HepG2 (cell line): ENCODE measurements around the gene EEF1A1. TPM values are rescaled to one million over a fixed set of nuclear protein-coding genes. Genes with fewer than 3 reads are reported as not detected.
A peak's percentile ranks its signal among the peaks of the same experiment; 100 is the strongest.

Experiments used
- GTF2F1 ChIP-seq: fragments of 150-350 bp; IDR thresholded peaks from 2 replicates; pipeline ENCODE4 v1.6.1; 2014; ENCODE audit warnings: low read length
- HMGA1 ChIP-seq: sonication (generic); formaldehyde crosslinking; conservative IDR thresholded peaks from 2 replicates; pipeline ENCODE4 v1.4.0; 2020; ENCODE audit warnings: missing genetic modification reagents
- HNF1A ChIP-seq, 2 experiments: sonication (generic) in 1 of 2; formaldehyde crosslinking in 1 of 2; IDR thresholded peaks; 2 replicates each; pipeline versions ENCODE4 v1.4.0 to v1.6.1; 2016 to 2020; ENCODE audit warnings: borderline replicate concordance in 1 of 2, low read depth in 1 of 2, mild to moderate bottlenecking in 1 of 2, missing genetic modification reagents in 1 of 2
- HNRNPK ChIP-seq: fragments of 200-400 bp; formaldehyde crosslinking; IDR thresholded peaks from 2 replicates; pipeline ENCODE4 v1.6.1; 2018; ENCODE audit warnings: low read length, low read depth, moderate library complexity, mild to moderate bottlenecking; ENCODE audit not compliant: poor library complexity, severe bottlenecking
- MAFG ChIP-seq: sonication (generic); formaldehyde crosslinking; IDR thresholded peaks from 2 replicates; pipeline ENCODE4 v1.5.1; 2020; ENCODE audit warnings: mild to moderate bottlenecking, missing genetic modification reagents
- MLXIP ChIP-seq: sonication (generic); formaldehyde crosslinking; IDR thresholded peaks from 2 replicates; pipeline ENCODE4 v1.9.0; 2021; ENCODE audit warnings: missing genetic modification reagents, borderline replicate concordance
- POLR2AphosphoS5 ChIP-seq: IDR thresholded peaks from 2 replicates; pipeline ENCODE4 v1.6.1; 2012; ENCODE audit warnings: low read depth, low read length
- ZNF205 ChIP-seq: IDR thresholded peaks from 2 replicates; pipeline ENCODE4 v1.6.1; 2018; ENCODE audit warnings: missing biosample characterization, missing genetic modification reagents
- ZNF329 ChIP-seq: sonication (generic); formaldehyde crosslinking; IDR thresholded peaks from 2 replicates; pipeline ENCODE4 v1.9.0; 2021; ENCODE audit warnings: low read depth, mild to moderate bottlenecking, missing genetic modification reagents
- ZNF350 ChIP-seq: sonication (generic); formaldehyde crosslinking; IDR thresholded peaks from 2 replicates; pipeline ENCODE4 v1.4.0; 2020; ENCODE audit warnings: mild to moderate bottlenecking, low read depth, missing genetic modification reagents, borderline replicate concordance
- ZNF569 ChIP-seq: sonication (generic); formaldehyde crosslinking; IDR thresholded peaks from 2 replicates; pipeline ENCODE4 v1.5.0; 2020; ENCODE audit warnings: mild to moderate bottlenecking, missing genetic modification reagents, moderate library complexity, borderline replicate concordance
- polyA plus RNA-seq, 8 experiments: library from polyadenylated mRNA; depleted of rRNA in 3 of 8; stranded (reverse) in 7 of 8; unstranded in 1 of 8; fragments of >200 nt; fragmentation: Illumina TruSeq in 4 of 8; extraction: Trizol in 4 of 8; gene quantifications; 2 replicates each; pipeline versions ENCODE4 v1.2.1 to v1.2.3, GENCODE V29; 2011 to 2016; ENCODE audit warnings: low read depth in 4 of 8, missing spikeins in 1 of 8, mixed read lengths in 1 of 8; ENCODE audit not compliant: insufficient read depth in 1 of 8
- total RNA-seq, 5 experiments: library from RNA; depleted of rRNA; stranded (reverse); fragments of >200 nt; fragmentation: Illumina TruSeq; extraction: Trizol; gene quantifications; 2 replicates each; pipeline ENCODE4 v1.2.3, GENCODE V29; 2016; ENCODE audit warnings: low read depth in 1 of 5
- TF ChIP-seq, protein P1 (sequence below): sonication (generic); formaldehyde crosslinking; IDR thresholded peaks from 2 replicates; pipeline ENCODE4 v1.4.0; 2020; ENCODE audit warnings: missing genetic modification reagents
- TF ChIP-seq, protein P2 (sequence below): sonication (generic); formaldehyde crosslinking; IDR thresholded peaks from 2 replicates; pipeline ENCODE4 v1.4.0; 2020; ENCODE audit warnings: missing genetic modification reagents

Gene EEF1A1
- total and polyA plus RNA-seq, 2 of the 13 experiments (the other 11 are each of a cell fraction or from before 2014, with no cell fraction given) = 13,726 to 17,172 TPM

DNA sequence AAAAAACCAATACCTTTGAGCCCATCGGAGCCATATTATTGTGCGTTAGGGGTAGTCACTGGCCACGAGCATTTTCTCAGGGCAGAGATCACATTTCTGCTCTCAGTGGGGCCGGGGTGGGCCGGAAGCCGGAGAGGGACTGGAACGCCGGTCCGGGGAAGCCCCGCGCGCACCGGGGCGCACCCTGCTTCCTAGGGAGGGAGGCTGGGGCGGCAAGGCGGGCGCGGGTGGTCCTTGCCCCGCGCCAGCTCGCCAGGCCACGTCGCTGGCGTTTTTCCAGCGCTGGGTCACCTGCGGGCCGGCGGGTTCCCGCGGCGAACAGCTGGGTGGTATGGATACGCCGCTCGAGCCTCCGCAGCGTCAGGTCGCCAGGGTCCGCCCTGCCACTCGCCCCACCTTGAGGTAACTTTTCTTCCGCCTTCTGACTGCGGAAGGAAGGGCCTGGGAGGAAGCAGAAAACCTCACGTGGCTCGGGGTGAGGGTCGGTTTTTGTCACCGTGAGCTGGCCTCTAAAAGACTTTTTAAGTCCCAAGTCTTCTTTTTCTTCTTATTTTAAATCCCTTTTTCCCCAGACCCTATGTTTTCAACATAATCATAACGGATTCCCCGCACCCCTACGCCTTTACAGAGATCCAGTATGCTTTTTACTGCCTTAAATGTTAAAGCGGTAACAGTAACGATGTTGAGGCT lies 2.7 kb upstream of the EEF1A1 start (continued):
- TF ChIP-seq, protein P1, sequence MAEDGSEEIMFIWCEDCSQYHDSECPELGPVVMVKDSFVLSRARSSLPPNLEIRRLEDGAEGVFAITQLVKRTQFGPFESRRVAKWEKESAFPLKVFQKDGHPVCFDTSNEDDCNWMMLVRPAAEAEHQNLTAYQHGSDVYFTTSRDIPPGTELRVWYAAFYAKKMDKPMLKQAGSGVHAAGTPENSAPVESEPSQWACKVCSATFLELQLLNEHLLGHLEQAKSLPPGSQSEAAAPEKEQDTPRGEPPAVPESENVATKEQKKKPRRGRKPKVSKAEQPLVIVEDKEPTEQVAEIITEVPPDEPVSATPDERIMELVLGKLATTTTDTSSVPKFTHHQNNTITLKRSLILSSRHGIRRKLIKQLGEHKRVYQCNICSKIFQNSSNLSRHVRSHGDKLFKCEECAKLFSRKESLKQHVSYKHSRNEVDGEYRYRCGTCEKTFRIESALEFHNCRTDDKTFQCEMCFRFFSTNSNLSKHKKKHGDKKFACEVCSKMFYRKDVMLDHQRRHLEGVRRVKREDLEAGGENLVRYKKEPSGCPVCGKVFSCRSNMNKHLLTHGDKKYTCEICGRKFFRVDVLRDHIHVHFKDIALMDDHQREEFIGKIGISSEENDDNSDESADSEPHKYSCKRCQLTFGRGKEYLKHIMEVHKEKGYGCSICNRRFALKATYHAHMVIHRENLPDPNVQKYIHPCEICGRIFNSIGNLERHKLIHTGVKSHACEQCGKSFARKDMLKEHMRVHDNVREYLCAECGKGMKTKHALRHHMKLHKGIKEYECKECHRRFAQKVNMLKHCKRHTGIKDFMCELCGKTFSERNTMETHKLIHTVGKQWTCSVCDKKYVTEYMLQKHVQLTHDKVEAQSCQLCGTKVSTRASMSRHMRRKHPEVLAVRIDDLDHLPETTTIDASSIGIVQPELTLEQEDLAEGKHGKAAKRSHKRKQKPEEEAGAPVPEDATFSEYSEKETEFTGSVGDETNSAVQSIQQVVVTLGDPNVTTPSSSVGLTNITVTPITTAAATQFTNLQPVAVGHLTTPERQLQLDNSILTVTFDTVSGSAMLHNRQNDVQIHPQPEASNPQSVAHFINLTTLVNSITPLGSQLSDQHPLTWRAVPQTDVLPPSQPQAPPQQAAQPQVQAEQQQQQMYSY (CRISPR knock-in tag) = 0 out of 2 replicates have a peak, but pooled peaks have one; percentile 42
- TF ChIP-seq HNRNPK = peak; percentile 82
- no peak for TF ChIP-seq HNF1A (IDR thresholded peaks at IDR 0.05; ENCODE audit: low read depth)
- peak; percentile 55; the same call in 1 of the 2 replicates for TF ChIP-seq HNF1A (CRISPR knock-in tag; IDR thresholded peaks at IDR 0.05; ENCODE audit: borderline replicate concordance)
- TF ChIP-seq, protein P2, sequence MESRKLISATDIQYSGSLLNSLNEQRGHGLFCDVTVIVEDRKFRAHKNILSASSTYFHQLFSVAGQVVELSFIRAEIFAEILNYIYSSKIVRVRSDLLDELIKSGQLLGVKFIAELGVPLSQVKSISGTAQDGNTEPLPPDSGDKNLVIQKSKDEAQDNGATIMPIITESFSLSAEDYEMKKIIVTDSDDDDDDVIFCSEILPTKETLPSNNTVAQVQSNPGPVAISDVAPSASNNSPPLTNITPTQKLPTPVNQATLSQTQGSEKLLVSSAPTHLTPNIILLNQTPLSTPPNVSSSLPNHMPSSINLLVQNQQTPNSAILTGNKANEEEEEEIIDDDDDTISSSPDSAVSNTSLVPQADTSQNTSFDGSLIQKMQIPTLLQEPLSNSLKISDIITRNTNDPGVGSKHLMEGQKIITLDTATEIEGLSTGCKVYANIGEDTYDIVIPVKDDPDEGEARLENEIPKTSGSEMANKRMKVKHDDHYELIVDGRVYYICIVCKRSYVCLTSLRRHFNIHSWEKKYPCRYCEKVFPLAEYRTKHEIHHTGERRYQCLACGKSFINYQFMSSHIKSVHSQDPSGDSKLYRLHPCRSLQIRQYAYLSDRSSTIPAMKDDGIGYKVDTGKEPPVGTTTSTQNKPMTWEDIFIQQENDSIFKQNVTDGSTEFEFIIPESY (CRISPR knock-in tag) = no peak
- no peak for TF ChIP-seq ZNF205 (CRISPR knock-in tag)
- TF ChIP-seq ZNF350 = no peak
- no peak for TF ChIP-seq GTF2F1
- TF ChIP-seq ZNF569 = no peak
- TF ChIP-seq HMGA1 = no peak
- no peak for TF ChIP-seq MAFG
- TF ChIP-seq MLXIP = no peak
- peak; percentile 68 for TF ChIP-seq POLR2AphosphoS5
- no peak for TF ChIP-seq ZNF329
